ENCODE results near the gene GRIK4.
"Not testable (repeated sequence)": the region's sequence is repeated elsewhere in the genome, so short reads cannot be mapped to it uniquely, and the experiment has no call there.

The GRIK4 gene

DNA sequence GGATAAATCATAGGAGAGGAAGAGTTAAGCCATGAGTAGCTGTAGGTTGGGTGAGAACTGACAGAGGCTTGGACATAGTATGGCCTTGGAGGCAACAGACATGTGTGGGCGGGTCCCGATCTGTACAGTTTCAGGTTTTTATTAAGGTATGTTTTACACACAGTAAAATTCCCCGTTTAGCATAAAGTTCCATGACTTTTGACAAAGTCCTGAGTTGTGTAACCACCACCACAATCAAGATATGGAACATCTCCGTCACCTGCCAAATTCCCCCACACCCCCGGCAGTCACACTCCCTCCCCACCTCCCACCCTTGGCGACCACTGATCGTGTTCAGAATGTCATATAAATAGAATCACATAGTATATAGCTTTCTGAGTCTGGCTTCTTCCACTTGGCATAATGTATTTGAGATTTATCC, 68.1 kb downstream of the GRIK4 start:
- no peak for DNase-seq

- DNase-seq = no peak
These were observed 69.8 kb downstream of the GRIK4 start for GRCh38 chr11:120581313-120581712.

- DNase-seq = not testable (repeated sequence)
These were observed 71.0 kb downstream of the GRIK4 start for GRCh38 chr11:120582535-120582934.

DNA sequence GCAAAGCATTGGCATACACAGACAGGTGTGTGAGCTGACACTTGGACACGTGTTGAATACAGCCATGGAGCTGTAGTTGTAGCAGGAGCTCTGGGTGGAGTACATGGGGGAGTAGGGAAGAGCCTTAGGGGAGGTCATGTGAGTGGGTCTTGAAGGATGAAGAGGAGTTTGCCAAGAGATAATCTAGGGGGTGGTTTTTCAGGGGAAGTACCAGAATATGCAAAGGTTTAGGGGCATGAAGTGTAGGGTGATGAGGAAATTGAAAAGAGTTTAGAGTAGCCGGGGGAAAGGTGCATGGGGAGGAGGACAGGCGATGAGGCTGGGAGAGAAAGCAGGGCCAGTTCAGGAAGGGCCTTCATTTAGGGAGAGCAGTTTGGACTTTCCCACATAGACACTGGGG, 74.5 kb downstream of the GRIK4 start:
- no peak for DNase-seq

DNA sequence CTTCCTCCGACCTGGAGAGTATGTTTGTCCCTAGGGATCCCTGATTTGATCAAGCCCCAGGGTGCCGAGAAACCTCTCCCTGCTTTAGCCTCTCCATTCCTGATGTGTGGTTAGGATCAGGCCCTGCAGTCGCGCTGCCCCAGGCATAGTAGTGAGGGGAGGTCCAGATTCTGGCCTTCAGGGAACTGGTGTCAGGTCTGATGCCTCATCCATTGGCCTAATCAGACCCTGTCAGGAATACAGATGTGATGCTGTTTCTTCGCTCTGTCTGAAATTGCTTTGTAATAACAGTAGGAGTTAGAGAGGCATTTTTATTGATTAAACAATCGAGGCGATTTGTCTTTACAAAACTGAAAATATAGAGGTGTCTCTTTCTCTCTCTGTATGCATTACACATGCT, 75.2 kb downstream of the GRIK4 start:
- no peak for DNase-seq

DNA sequence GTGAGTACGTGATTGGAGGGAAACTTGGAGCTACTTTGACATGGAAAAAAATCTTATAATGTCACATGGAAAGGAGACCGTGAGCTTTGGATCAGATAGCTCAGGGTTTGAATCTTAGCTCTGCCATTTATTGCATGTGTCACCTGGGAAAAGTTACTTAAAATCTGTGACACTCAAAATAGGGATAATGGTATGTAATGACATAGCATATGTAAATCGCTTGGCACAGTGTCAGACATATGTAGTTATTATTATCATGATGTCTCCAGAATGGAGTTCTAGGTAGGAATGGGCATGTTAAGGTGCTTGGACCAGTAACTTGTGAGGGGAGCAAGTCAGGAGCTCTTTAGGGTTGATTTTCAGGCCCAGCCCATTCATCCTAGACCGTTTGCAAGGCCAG, 75.8 kb downstream of the GRIK4 start:
- DNase-seq = no peak

- DNase-seq = no peak
These were observed 77.8 kb downstream of the GRIK4 start for GRCh38 chr11:120589376-120589775.

DNA sequence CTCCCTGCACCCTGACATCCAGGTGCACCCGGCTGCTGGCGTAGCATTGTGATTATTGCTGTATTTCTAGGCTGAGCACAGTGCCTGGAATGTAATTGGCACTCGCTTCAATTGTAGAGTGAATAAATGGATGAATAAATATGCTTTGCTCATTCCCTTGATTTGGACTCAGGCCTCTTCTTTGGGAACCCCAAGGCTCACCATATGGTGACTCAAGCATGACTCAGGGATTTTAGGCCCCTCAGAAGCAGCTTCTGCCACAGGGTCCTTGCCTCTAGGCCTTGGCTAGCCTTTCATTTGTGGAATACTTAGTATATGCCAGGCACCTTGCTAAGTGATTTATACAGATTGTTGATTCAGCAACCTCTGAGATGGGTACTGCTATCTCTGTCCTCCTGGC, 78.9 kb downstream of the GRIK4 start:
- no peak for DNase-seq

DNA sequence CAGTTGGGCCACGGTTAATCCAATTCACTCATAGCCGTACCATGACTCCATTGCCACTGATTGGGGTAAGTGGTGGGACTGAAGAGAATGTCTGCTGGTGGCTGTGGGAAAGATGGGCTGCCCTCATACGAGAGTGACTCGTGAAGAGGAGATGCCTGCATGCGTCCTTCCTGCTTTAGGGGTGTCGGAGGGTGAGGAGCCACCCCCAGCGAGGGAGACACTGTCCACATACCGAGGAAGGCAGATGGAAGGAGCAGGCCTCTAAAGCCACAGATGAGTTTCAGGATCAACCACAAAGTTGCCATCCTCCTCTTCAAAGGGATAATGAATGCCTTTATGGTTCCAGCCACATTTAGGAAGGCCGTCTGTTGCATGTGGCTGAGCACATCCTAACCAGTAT, 83.2 kb downstream of the GRIK4 start:
- no peak for DNase-seq

DNA sequence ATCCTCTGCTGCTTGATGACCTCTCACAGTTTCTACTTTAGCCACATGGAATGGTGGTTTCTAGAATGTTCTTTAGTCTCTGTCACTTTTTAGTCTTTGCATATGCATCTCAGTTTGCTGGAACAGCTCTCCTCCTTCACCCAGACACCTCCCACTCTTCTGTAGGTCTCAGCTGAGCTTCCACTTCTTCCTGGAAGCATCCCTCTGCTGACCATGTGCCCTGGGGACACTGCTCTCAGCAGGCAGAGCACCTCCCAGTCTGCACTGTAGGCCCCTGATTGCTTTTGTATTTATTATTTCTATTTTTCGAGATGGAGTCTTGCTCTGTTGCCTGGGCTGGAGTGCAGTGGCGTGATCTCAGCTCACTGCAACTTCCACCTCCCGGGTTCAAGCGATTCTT, 84.0 kb downstream of the GRIK4 start:
- no peak for DNase-seq

DNA sequence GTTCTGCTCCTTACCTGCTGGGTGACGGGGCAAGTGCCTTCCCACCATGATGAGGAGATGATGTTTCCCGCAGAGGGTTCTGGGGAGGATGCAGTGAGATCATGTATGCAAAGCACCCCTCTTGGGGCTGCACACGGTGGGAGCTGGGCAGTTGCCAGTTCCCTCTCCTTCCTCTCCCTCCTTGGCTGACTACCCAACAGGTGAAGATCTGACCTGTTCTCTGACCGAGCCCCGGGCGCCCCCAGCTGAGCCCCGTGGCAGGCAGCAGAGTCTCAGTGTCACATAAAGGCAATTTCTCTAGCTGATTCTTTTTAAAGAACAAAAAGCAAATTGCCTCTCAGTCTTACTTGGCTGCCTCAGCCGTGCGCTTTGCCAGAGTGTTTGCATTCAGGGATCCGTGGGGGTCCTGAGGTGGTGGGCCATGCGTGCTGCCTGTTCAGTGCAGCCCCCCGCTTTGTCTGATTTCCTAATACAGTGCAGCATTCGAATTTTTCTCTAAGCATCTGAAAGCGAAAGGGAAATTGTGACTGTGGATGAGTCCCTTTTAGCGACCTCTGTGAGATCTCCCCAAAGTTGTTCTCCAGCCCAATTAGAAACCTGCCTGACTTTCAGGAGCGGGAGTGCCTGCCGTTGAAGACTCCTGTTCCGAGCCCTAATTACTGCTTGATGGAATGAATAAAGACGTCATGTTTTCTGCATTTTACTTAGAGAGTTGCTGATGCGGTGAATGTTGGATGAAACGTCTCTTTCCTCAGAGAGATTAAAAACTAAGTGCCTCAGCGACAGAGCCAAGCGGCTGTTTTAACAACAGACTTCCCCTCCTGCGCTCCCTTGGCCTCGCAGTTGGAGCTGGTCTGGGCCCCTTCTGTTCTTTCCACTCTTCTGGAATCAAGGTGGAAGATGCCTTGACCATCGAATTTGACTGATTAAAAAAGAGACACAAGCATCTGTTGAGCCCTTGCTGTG, 86.0 kb downstream of the GRIK4 start:
- no peak for DNase-seq

DNA sequence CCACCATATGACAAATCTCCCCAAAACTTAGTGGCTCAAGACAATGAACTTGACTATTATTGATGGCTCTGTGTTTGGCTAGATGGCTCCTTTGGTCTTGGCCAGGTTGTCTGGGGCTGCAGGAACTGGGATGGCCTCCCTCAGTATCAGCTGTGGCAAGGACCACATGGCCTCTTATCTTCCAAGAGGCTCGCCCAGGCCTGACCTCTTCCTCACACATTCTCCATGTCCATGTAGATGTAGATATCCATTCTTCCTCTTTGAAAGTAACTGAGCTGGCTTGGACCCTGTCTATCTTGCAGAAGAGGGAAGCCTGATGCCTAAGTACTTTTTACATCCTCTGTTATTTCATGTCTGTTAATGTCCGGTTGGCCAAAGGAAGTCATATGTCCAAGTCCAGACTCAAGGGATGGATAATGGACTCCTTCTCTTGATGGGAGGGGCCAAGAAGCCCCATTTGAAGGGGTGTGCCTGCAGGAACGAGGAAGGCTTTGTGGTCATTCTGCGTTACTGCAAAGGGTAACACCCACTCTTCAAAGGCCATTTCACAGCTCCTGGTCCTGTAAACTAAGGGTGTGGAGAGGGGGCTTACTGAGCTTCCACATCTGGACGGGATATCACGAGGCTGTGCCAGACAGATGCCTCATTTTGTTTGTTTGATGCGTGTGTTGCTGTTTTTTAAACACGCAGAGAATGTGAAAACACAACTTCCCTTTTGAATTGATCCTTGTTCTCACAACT, 87.1 kb downstream of the GRIK4 start:
- no peak for DNase-seq

GRCh38 chr11:120599816-120600420, 88.4 kb downstream of the GRIK4 start:
- no peak for DNase-seq

- no peak for DNase-seq
These were observed 90.0 kb downstream of the GRIK4 start for GRCh38 chr11:120601536-120601935.

DNA sequence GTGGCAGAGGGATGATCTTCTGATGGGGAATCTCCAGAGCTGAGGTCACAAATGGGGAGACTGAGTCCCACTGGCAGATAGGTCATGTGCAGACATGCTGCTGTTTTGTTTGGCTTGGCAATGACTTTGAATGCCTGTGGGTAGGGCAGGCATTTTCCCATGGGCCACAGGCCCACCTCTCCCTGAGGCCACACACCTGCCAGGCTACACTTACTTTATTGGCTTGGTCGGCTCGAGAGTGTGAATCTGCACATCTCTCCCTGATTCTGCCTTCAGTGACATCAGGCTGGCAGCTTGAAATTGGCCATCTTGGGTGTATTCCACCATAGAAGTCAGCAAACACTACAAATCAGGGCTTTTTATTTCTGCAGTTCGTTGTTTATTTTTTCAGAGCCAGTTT, 91.5 kb downstream of the GRIK4 start:
- DNase-seq = no peak

GRCh38 chr11:120605469-120605868, 93.9 kb downstream of the GRIK4 start:
- no peak for DNase-seq

- no peak for DNase-seq
These were observed 94.9 kb downstream of the GRIK4 start for GRCh38 chr11:120606211-120607010.

DNA sequence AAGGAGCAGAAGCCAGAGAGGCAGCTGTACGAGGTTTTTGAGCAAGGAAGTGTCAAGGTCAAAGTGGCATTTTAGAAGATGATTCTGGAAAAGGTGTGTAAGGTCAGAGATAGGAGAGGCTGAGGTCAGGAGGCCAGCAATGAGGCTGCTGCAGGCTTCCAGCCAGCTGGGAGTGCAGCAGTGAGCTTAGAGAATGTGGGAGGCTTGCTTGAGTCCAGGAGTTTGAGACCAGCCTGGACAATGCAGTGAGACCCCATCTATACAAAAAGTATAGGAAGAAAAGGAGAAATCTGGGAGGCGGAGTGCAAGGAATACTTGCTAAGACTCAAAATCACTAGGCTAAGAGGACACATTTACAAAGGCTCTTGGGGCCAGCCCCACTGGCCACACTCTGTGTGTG, 96.5 kb downstream of the GRIK4 start:
- no peak for DNase-seq

GRCh38 chr11:120608760-120609211, 97.2 kb downstream of the GRIK4 start:
- DNase-seq = no peak

- DNase-seq = no peak
These were observed 98.6 kb downstream of the GRIK4 start for GRCh38 chr11:120610111-120610510.

- no peak for DNase-seq
These were observed 100.0 kb downstream of the GRIK4 start for GRCh38 chr11:120611581-120611980.

DNA sequence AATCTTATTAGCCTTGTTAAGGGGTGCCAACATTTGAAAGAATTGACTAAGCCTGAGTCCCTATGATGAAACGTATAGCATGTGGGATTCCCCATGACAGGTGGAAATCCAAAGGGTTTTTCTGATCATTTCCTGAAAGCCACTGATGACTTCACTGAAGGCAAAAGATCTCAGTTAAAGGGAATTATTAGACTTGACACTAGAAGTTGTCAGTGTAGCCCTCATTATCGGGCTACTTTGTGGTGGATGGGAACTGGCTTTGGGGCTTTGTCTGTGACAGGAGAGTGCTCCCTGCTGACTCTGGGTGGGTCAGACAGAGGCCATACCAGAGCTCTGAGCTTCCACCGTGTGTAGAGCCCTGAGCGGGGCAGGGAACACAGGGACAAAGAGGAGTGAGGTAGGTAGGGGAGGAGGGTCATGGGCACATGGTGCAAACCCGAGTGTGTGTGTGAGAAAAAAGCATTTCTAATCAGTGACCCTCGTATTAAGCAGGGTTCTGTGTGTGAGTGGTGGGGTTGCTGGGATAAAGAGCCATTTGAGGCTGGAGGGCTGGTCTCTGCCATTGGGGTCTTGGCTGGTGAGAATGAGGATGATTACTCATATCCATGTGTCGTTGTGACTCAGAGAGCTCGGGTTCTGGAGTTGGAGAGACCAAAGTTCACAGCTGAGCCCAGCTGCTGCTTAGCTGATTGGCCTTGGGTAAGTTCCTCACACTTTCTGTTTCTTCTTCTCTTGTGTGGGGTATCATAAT, 101.1 kb downstream of the GRIK4 start:
- DNase-seq = no peak
